K562 (cell line): Measurements from ENCODE around the gene THOP1. TPM values are rescaled to one million over a fixed set of nuclear protein-coding genes. Genes with fewer than 3 reads are reported as not detected.

Experiments used
- CXXC5 ChIP-seq: fragments of 250-450 bp; sonication (Bioruptor Pico); IDR thresholded peaks from 2 replicates; pipeline ENCODE4 v1.8.0; 2022; ENCODE audit warnings: inconsistent platforms, mild to moderate bottlenecking, moderate library complexity
- HCFC1 ChIP-seq: IDR thresholded peaks from 2 replicates; pipeline ENCODE4 v1.6.1; 2012; ENCODE audit warnings: low read depth, low read length, improper control_type of control experiment
- KAT7 ChIP-seq: sonication (generic); formaldehyde crosslinking; IDR thresholded peaks from 2 replicates; pipeline ENCODE4 v1.8.0; 2022; ENCODE audit warnings: missing genetic modification reagents, mild to moderate bottlenecking, borderline replicate concordance
- PHB2 ChIP-seq: fragments of 450-650 bp; IDR thresholded peaks from 2 replicates; pipeline ENCODE4 v1.6.1; 2017; ENCODE audit warnings: low read depth
- SLC30A9 ChIP-seq: fragments of 250-450 bp; sonication (Bioruptor Pico); IDR thresholded peaks from 2 replicates; pipeline ENCODE4 v1.8.0; 2022; ENCODE audit warnings: mild to moderate bottlenecking, moderate library complexity
- SMARCA5 ChIP-seq: fragments of 450-650 bp; IDR thresholded peaks from 2 replicates; pipeline ENCODE4 v1.6.1; 2016
- SPI1 ChIP-seq: IDR thresholded peaks from 2 replicates; pipeline ENCODE4 v1.6.1; 2011; ENCODE audit warnings: low read depth, low read length, control low read depth, borderline replicate concordance
- TFAM ChIP-seq: fragments of 250-450 bp; sonication (Bioruptor Pico); conservative IDR thresholded peaks from 2 replicates; pipeline ENCODE4 v1.5.0; 2021; ENCODE audit warnings: mild to moderate bottlenecking, moderate library complexity
- TSHZ1 ChIP-seq: fragments of 250-450 bp; sonication (Bioruptor Pico); IDR thresholded peaks from 2 replicates; pipeline ENCODE4 v1.4.0; 2020; ENCODE audit warnings: mild to moderate bottlenecking, moderate library complexity
- ZBTB40 ChIP-seq, 2 experiments: fragments of 450-650 bp in 1 of 2; sonication (generic) in 1 of 2; formaldehyde crosslinking in 1 of 2; IDR thresholded peaks; 2 replicates each; pipeline versions ENCODE4 v1.7.1 to v1.9.0; 2016 to 2022; ENCODE audit warnings: inconsistent platforms in 1 of 2, mild to moderate bottlenecking in 1 of 2, missing genetic modification reagents in 1 of 2
- ZNF274 ChIP-seq: IDR thresholded peaks from 2 replicates; pipeline ENCODE4 v1.6.1; 2011; ENCODE audit warnings: low read depth, mild to moderate bottlenecking, low read length, moderate library complexity, borderline replicate concordance
- ZNF395 ChIP-seq: fragments of 200-800 bp; sonication (Bioruptor generic); IDR thresholded peaks from 2 replicates; pipeline ENCODE4 v1.6.1; 2017; ENCODE audit warnings: missing genetic modification characterization, missing compliant biosample characterization
- ZNF57 ChIP-seq: fragments of 450-650 bp; formaldehyde crosslinking; IDR thresholded peaks from 2 replicates; pipeline ENCODE4 v1.4.0; 2020; ENCODE audit warnings: mild to moderate bottlenecking, moderate library complexity
- ZNF79 ChIP-seq: fragments of 250-450 bp; sonication (Bioruptor Pico); IDR thresholded peaks from 2 replicates; pipeline ENCODE4 v1.4.0; 2020; ENCODE audit warnings: low read depth, mild to moderate bottlenecking, moderate library complexity
- polyA plus RNA-seq, 8 experiments: library from polyadenylated mRNA; depleted of rRNA in 4 of 8; stranded (reverse) in 5 of 8; unstranded in 3 of 8; fragments of >200 nt; fragmentation: Nextera tagmentation in 2 of 8; fragmentation: Illumina TruSeq in 1 of 8; extraction: Ambion mirVana in 2 of 8; extraction: Trizol in 1 of 8; gene quantifications; 2 replicates each; pipeline versions ENCODE4 v1.2.1 to v1.2.3, GENCODE V29; 2011 to 2014; ENCODE audit warnings: inconsistent platforms in 1 of 8, missing spikeins in 1 of 8
- total RNA-seq, 7 experiments: library from RNA; depleted of rRNA in 6 of 7; stranded (reverse); fragments of >200 nt in 6 of 7; fragmentation: Illumina TruSeq in 2 of 7; extraction: Trizol in 2 of 7; gene quantifications; 2 replicates each; pipeline versions ENCODE4 v1.2.1 to v1.2.3, GENCODE V29; 2011 to 2021; ENCODE audit warnings: low replicate concordance in 1 of 7

The THOP1 gene
- total and polyA plus RNA-seq, 9 of the 15 experiments (the other 6 are each of a cell fraction or from before 2014, with no cell fraction given), result 1.3 to 255 (median 96.1) TPM

- TF ChIP-seq TSHZ1 (CRISPR knock-in tag) (no peak), KAT7 (CRISPR knock-in tag) (no peak; the same call in 1 of the 2 replicates), SMARCA5 (no peak), TFAM (no peak), ZNF395 (peak; percentile 73; the same call in 1 of the 2 replicates), HCFC1 (peak; percentile 100), ZNF274 (no peak), SLC30A9 (CRISPR knock-in tag) (no peak), SPI1 (no peak), PHB2 (no peak), ZNF79 (CRISPR knock-in tag) (no peak), ZNF57 (CRISPR knock-in tag) (no peak), CXXC5 (CRISPR knock-in tag) (peak; percentile 96), ZBTB40 (IDR thresholded peaks at IDR 0.05) (0 out of 2 replicates have a peak, but pooled peaks have one; percentile 46), ZBTB40 (CRISPR knock-in tag; IDR thresholded peaks at IDR 0.05) (no peak)
Measured at GRCh38 chr19:2819540-2820111, 34.3 kb downstream of the THOP1 start, which contains the start of gene ZNF554 (continued).
